NCI-H446 treated with DMSO at 0.1 percent for 48 hours (cell line): ENCODE measurements around the gene SPATA25.
A peak's percentile ranks its signal among the peaks of the same experiment; 100 is the strongest.
"Not testable (repeated sequence)": the region's sequence is repeated elsewhere in the genome, so short reads cannot be mapped to it uniquely, and the experiment has no call there.

Source experiments
- DNase-seq: peaks from one replicate; lab custom pipeline; 2025; lab: John Stamatoyannopoulos, UW

The SPATA25 gene

DNA sequence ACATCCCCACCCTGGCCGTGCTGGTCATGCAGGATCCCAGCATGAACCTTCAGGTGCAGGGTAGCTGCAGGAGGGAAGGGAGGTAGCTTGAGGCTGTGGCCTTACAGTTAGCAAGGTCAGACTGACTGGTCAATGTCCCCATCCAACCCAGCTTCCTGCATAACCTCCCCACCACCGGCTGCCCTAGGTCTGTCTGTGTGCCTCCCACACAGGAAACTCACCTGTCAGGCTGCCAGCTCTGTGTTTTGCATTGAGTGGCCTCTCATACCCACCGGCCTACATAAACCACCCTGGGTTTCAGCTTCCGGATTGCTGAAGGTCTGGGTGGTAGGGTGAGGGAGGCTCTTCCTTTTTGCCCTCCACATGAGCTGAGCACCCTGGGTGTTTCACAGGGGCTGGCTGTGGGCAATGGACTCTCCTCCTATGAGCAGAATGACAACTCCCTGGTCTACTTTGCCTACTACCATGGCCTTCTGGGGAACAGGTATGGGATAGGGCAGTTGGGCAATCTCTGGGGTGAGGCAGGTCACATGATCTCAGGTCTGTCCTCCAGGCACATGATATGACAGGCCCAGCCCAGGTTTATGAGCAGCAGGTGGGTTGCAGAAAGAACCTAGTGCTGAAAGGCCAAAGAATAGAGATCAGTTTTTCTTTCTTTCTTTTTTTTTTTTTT, 5.5 kb upstream of the SPATA25 start:
- DNase-seq = no peak

DNA sequence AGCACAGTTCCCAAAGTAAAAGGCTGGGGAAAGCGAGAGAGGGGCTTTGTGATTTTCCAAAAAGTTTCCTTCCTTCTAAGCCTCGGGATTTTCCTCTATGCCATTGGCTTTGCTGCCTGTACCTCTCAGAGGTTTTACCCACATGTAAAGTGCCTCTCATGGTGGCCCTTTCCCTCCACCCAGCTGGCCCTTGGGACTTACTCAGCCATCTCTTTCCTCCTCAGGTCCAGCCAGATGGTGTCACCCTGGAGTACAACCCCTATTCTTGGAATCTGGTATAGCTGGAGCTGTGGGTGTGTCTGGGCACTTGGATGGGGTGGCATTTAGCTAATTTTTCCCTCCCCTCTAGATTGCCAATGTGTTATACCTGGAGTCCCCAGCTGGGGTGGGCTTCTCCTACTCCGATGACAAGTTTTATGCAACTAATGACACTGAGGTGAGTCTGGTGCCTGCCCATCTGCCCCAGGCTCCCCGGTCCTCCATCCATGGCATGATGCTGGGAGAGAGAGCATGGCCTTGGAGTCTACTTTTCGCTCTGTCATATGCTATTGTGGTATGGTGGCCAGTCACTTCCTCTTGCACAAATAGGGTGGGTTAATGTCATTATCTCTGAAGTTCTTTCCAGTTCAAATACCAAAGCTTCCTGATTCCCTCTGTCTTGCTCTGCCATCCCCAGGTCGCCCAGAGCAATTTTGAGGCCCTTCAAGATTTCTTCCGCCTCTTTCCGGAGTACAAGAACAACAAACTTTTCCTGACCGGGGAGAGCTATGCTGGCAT, 4.8 kb upstream of the SPATA25 start:
- DNase-seq = no peak

GRCh38 chr20:45890985-45891983, 3.9 kb upstream of the SPATA25 start, which contains the start of the genes CTSA and NEURL2:
Gene CTSA (plus strand): TSS chr20:45891335. CDS start chr20:45891569, 234 bp downstream.
Gene NEURL2 (minus strand): TSS chr20:45891208. CDS start chr20:45890991, 217 bp downstream.
- DNase-seq = peak; percentile 60

- no peak for DNase-seq
Observed at GRCh38 chr20:45890077-45890984, 2.9 kb upstream of the SPATA25 start.

DNA sequence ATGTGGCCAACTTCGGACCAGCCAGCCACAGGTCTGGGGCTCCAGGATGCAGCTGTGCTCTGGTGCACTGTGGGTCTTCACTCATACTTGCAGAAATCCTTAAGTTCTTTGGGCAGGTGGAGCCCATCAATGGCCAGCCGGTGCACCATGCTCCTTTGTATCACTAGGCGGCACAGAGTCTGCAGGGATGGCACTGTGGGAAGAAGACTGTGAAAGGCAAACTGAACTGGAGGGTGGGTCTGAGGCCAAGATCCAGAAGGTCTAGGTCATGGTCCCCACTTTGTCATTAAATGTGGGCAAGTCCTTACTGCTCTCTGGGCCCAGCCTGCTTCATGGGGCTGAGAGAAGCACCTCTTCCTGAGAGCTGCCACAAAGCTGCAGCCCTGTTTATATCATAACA, 1.3 kb upstream of the SPATA25 start:
- DNase-seq = no peak

- no peak for DNase-seq
Observed at GRCh38 chr20:45886590-45887345, 654 bp downstream of the SPATA25 start.

GRCh38 chr20:45883100-45883469, 4.3 kb downstream of the SPATA25 start:
- no peak for DNase-seq

GRCh38 chr20:45882469-45883099, 4.8 kb downstream of the SPATA25 start:
- DNase-seq = no peak

DNA sequence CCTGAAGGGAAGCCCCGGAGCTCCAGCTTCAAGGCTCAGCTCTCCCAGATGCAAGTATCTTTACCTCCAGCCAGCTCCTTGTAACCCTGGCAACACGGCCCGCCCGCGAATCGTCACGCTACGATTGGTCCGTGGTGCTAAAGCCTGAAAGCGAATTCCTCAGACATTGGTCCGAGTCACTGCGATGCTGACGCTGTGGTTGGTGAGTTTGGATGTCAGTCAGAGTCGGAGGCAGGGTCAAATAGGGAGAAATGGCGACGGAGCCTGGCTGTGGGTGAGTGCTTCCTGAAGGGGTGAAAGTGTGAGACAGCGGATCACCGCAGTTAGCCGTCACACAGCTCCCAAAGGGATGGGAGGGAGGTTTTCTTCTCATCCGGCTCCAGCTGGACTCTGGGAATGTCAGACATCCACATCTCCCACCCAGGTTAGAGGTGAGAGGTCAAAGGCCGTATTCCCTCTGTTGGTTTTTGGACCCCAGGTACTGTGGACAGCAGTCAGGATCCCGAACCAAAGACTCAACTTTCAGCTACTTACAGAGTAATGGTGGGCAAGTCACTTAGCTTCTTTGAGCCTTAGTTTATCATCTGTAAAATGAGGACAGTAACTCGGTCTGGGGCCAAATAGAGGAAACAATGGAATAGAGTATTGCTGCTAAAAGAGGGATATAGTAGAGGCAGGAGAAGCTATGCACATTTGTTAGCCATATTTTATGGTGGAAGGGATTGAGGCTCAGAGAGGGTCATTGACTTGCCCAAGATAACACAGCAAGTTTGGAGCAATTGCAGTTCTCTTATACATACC, 6.2 kb downstream of the SPATA25 start, which contains the start of gene ZSWIM1:
ZSWIM1 (plus strand) TSS at position 240 of the 801 bp plus-strand sequence. CDS start 1,366 bp downstream, outside the sequence.
- DNase-seq = peak; percentile 97

GRCh38 chr20:45878076-45878761, 9.2 kb downstream of the SPATA25 start:
- no peak for DNase-seq

- DNase-seq = no peak
Observed at GRCh38 chr20:45874576-45874975, 12.8 kb downstream of the SPATA25 start.

DNA sequence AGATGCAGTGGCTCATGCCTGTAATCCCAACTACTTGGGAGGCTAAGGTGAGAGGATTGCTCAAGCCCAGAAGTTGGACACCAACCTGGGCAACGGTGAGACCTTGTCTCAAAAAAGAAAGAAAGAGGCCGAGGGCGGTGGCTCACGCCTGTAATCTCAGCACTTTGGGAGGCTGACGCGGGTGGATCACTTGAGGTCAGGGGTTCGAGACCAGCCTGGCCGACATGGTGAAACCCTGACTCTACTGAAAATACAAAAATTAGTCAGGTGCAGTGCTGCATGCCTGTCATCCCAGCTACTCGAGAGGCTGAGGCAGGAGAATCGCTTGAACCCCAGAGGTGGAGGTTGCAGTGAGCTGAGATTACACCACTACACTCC, 13.3 kb downstream of the SPATA25 start:
- DNase-seq = not testable (repeated sequence)

GRCh38 chr20:45873409-45874103, 13.9 kb downstream of the SPATA25 start:
- no peak for DNase-seq

DNA sequence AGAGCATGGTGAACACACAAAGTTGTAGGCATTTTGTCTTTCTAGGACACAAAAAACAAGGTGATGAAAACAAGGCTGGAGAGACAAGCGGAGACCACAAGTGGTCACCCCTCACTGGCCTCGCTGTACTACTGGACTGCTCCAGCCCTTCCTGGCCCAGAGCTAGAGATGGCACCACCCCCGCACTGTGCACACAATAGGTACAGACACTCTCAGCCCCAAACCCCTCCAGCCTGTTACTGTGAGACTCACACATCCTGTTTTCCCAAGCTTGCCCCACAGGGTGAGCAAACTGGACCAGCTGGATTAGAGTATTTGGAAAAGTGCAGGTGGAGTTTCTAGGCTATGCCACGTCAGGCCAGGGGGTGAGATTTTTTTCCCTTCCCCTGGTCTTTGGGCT, 14.8 kb downstream of the SPATA25 start:
- DNase-seq = no peak

GRCh38 chr20:45867819-45868176, 19.6 kb downstream of the SPATA25 start:
- no peak for DNase-seq

- DNase-seq = no peak
Observed at GRCh38 chr20:45867136-45867818, 20.1 kb downstream of the SPATA25 start.

- DNase-seq = no peak
Observed at GRCh38 chr20:45866454-45866853, 21.0 kb downstream of the SPATA25 start.
